ENCODE data around the gene RAB8A. TPM values are rescaled to one million over a fixed set of nuclear protein-coding genes. Genes with fewer than 3 reads are reported as not detected.

The RAB8A gene
- total and polyA plus RNA-seq, 10 donors: 31.5 to 104 (median 81.7) TPM

DNA sequence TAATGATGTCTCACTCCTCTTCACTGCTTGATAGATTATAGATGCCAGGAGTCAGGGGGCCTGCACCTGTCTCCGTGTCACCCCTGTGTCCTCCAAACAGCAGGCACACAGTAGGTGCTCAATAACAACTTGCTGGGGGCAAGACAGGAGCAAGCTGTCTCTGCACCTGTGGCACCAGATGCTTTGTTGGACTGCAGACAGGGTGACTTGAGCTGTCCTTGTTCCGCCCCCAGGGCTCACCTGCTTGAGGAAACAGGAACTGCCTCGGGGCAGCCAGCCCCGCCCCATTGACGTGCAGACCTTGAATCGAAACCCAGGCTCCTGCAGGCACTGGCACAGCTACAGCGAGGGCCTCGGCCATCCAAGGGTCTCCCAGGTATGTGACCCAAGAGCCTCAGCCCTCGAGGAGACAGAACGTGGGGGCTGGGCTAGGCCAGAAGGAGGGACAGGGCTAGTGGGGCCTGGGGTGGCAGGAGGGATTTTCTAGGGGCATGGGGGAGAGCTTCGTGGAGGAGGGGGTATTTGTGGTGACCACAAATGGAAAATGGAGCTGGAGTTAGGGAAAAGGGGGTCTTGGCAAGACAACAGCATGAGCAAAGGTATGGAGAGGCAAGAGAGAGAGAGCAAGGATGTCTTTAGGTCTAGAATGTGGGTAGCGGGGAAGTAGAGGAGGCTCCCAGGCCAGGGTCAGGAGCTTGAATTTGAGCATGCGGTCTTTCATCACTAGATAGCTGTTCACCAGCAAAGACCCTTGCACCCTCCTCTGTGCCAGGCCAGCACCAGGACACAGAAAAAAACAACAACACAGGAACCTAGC is 31.9 kb downstream of the RAB8A start, which contains the start of gene HSH2D:
HSH2D (plus strand) TSS at position 287 of the 817 bp plus-strand sequence. CDS start 5,066 bp downstream, outside the sequence.
- Histone ChIP-seq H3K36me3 (peaks cover 0 to 15% (median 0%) of the 10 kb centered on the region in 6 donors), H3K27ac (peak within 1 kb of the TSS; percentile 75 to 96 (median 91)), H3K4me3 (peak within 1 kb of the TSS; percentile 18 to 76 (median 42)), H3K4me1 (peaks cover 14 to 100% (median 93%) of the 10 kb centered on the region in 6 donors), H3K9me3 (no peaks in the 10 kb centered on the region), H3K27me3 (replicated peaks in 1 of 7) (no peaks in the 10 kb centered on the region)
- DNase-seq: peak; percentile 99
- intact Hi-C loops (cut with DNase I; ENCODE audit: low total_unique reads): no loop called here
- TF ChIP-seq, protein P1, sequence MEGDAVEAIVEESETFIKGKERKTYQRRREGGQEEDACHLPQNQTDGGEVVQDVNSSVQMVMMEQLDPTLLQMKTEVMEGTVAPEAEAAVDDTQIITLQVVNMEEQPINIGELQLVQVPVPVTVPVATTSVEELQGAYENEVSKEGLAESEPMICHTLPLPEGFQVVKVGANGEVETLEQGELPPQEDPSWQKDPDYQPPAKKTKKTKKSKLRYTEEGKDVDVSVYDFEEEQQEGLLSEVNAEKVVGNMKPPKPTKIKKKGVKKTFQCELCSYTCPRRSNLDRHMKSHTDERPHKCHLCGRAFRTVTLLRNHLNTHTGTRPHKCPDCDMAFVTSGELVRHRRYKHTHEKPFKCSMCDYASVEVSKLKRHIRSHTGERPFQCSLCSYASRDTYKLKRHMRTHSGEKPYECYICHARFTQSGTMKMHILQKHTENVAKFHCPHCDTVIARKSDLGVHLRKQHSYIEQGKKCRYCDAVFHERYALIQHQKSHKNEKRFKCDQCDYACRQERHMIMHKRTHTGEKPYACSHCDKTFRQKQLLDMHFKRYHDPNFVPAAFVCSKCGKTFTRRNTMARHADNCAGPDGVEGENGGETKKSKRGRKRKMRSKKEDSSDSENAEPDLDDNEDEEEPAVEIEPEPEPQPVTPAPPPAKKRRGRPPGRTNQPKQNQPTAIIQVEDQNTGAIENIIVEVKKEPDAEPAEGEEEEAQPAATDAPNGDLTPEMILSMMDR (IDR thresholded peaks at IDR 0.05 in 8 of 11, conservative IDR thresholded peaks at IDR 0.05 in 3 of 11): peak in 5 of 11 experiments; percentile 20 to 36 (median 34)
- peak; percentile 4 to 54 (median 27) for TF ChIP-seq POLR2A (IDR thresholded peaks at IDR 0.05)
- TF ChIP-seq POLR2AphosphoS5 (IDR thresholded peaks at IDR 0.05): peak; percentile 92 to 95 (median 93)
- 6 to 26% (median 13%) methylated on average over 8 to 13 of the region's 13 CpGs for WGBS, 5 donors

DNA sequence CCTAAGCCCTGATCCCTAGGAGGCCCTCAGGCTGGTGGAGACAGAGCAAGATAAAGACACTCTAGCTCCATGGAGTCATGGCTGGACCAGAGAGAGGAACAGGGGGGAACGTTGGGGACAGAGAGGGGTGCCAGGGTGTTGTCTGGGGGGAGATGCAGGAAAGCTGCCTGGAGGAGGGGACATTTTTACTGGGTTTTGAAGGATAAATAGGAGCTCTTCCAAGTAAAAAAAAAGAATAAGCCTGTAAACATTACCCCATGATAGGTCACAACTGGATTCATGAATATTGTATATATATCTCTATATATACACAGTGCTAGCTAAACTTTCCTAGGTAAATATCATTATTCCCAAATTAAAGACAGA is 32.5 kb downstream of the RAB8A start:
- Histone ChIP-seq H3K27me3 (replicated peaks in 1 of 7) (no peaks in the 10 kb centered on the region), H3K9me3 (no peaks in the 10 kb centered on the region), H3K4me3 (peak overlapping the region; percentile 18 to 76 (median 42)), H3K27ac (peak overlapping the region; percentile 75 to 96 (median 91)), H3K4me1 (peaks cover 19 to 100% (median 95%) of the 10 kb centered on the region in 6 donors), H3K36me3 (peaks cover 0 to 21% (median 4%) of the 10 kb centered on the region in 6 donors)
- TF ChIP-seq, protein P1 (IDR thresholded peaks at IDR 0.05 in 8 of 11, conservative IDR thresholded peaks at IDR 0.05 in 3 of 11): no peak
- TF ChIP-seq POLR2AphosphoS5 (IDR thresholded peaks at IDR 0.05): no peak
- no peak for TF ChIP-seq POLR2A (IDR thresholded peaks at IDR 0.05)
- intact Hi-C loops (cut with DNase I; ENCODE audit: low total_unique reads): no loop called here
- DNase-seq: no peak
- WGBS, 5 donors: 17 to 38% (median 28%) methylated on average over 1 of the region's 1 CpG

DNA sequence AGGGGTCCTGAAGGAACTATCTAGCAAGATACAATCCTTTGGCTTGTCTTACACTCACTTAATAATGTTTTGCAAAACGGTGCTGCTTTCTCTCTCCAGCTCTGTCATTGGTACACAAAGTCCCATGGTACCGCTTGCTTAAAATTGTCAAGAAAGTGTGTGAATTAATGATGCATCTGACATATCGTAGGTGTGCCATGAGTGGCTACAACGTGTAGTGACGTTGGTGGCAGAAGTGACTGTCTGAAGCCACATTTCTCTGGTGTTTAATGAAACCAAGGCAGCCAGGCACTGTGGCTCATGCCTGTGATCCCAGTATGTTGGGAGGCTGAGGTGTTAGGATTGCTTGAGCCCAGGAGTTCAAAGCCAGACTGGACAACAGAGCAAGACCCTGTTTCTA is 34.4 kb downstream of the RAB8A start:
- intact Hi-C loops (cut with DNase I; ENCODE audit: low total_unique reads): no loop called here
- 45 to 58% (median 50%) methylated on average over 5 of the region's 5 CpGs for WGBS, 5 donors
- peaks cover 29 to 100% (median 95%) of the 10 kb centered on the region in 6 donors for H3K4me1 ChIP-seq
- peak overlapping the region in 3 of 8 donors; percentile 47 to 76 (median 50) for H3K4me3 ChIP-seq
- peak overlapping the region in 4 of 8 donors; percentile 93 to 96 (median 95) for H3K27ac ChIP-seq
- no peak for DNase-seq
- peaks cover 0 to 36% (median 12%) of the 10 kb centered on the region in 6 donors for H3K36me3 ChIP-seq
- no peaks in the 10 kb centered on the region for H3K9me3 ChIP-seq
- no peaks in the 10 kb centered on the region for H3K27me3 ChIP-seq (replicated peaks in 1 of 7)
- TF ChIP-seq, protein P1 (IDR thresholded peaks at IDR 0.05 in 8 of 11, conservative IDR thresholded peaks at IDR 0.05 in 3 of 11): no peak
- no peak for TF ChIP-seq POLR2A (IDR thresholded peaks at IDR 0.05)
- no peak for TF ChIP-seq POLR2AphosphoS5 (IDR thresholded peaks at IDR 0.05)
